ENCODE results near the gene FIZ1. TPM values are rescaled to one million over a fixed set of nuclear protein-coding genes. Genes with fewer than 3 reads are reported as not detected.

The FIZ1 gene
- polyA plus RNA-seq, 5 donors, result 16.3 to 24.9 (median 19.1) TPM

GRCh38 chr19:55637534-55637933, 38.2 kb upstream of the FIZ1 start:
- DNase-seq, result no peak

GRCh38 chr19:55636723-55637122, 37.4 kb upstream of the FIZ1 start:
- no peak for DNase-seq

GRCh38 chr19:55635856-55636440, 36.6 kb upstream of the FIZ1 start:
- no peak for DNase-seq

- DNase-seq, result no peak
Measured at GRCh38 chr19:55635334-55635717, 36.0 kb upstream of the FIZ1 start.

GRCh38 chr19:55633861-55634260, 34.5 kb upstream of the FIZ1 start:
- DNase-seq, result no peak

GRCh38 chr19:55632463-55632834, 33.1 kb upstream of the FIZ1 start:
- peak; percentile 71 to 86 for DNase-seq

- no peak for DNase-seq
Measured at GRCh38 chr19:55626350-55626749, 27.0 kb upstream of the FIZ1 start.

- DNase-seq, result no peak
Measured at GRCh38 chr19:55625004-55625326, 25.6 kb upstream of the FIZ1 start.

- peak; percentile 94 to 95 for DNase-seq
Measured at GRCh38 chr19:55624109-55625003, 25.0 kb upstream of the FIZ1 start, which contains the start of gene ZNF784. Gene ZNF784 (minus strand): TSS chr19:55624566. CDS start chr19:55624561, 5 bp downstream.

- no peak for DNase-seq
Measured at GRCh38 chr19:55623561-55623960, 24.2 kb upstream of the FIZ1 start.

GRCh38 chr19:55623130-55623529, 23.8 kb upstream of the FIZ1 start:
- no peak for DNase-seq

GRCh38 chr19:55622242-55622969, 23.1 kb upstream of the FIZ1 start:
- no peak for DNase-seq

GRCh38 chr19:55621673-55622231, 22.4 kb upstream of the FIZ1 start:
- DNase-seq, result no peak

GRCh38 chr19:55621205-55621672, 21.9 kb upstream of the FIZ1 start:
- no peak for DNase-seq

GRCh38 chr19:55620410-55621204, 21.3 kb upstream of the FIZ1 start:
- no peak for DNase-seq

GRCh38 chr19:55619286-55619685, 20.0 kb upstream of the FIZ1 start:
- peak in 1 of 2 donors; percentile 60 for DNase-seq

- DNase-seq, result no peak
Measured at GRCh38 chr19:55618426-55618825, 19.1 kb upstream of the FIZ1 start.

GRCh38 chr19:55617426-55617825, 18.1 kb upstream of the FIZ1 start:
- no peak for DNase-seq

- no peak for DNase-seq
Measured at GRCh38 chr19:55616395-55616875, 17.1 kb upstream of the FIZ1 start.

GRCh38 chr19:55615543-55616394, 16.5 kb upstream of the FIZ1 start:
- no peak for DNase-seq
